Measurements from ENCODE around the gene SLC15A1.

SLC15A1 gene

GRCh38 chr13:98664924-98665637, 87.4 kb downstream of the SLC15A1 start:
- H3K27me3 ChIP-seq (replicated peaks; ENCODE audit: control insufficient read depth, insufficient read depth, low read length) = peaks cover 2% of the 10 kb centered on the region
- no peak for TF ChIP-seq CTCF (IDR thresholded peaks at IDR 0.05; ENCODE audit: insufficient read depth, low read length, poor library complexity, severe bottlenecking)
- no peak for DNase-seq (ENCODE audit: extremely low read depth, insufficient read length)
- no peaks in the 10 kb centered on the region for H3K36me3 ChIP-seq (ENCODE audit: control insufficient read depth, insufficient read depth, low read length)
- H3K4me3 ChIP-seq (replicated peaks; ENCODE audit: low read depth, low read length) = no peak overlapping the region

- DNase-seq (ENCODE audit: extremely low read depth, insufficient read length) = no peak
- Histone ChIP-seq H3K27me3 (replicated peaks; ENCODE audit: control insufficient read depth, insufficient read depth, low read length) (peaks cover 2% of the 10 kb centered on the region), H3K4me3 (replicated peaks; ENCODE audit: low read depth, low read length) (no peak overlapping the region), H3K36me3 (ENCODE audit: control insufficient read depth, insufficient read depth, low read length) (no peaks in the 10 kb centered on the region)
- no peak for TF ChIP-seq CTCF (IDR thresholded peaks at IDR 0.05; ENCODE audit: insufficient read depth, low read length, poor library complexity, severe bottlenecking)
Measured at GRCh38 chr13:98664510-98664909, 88.0 kb downstream of the SLC15A1 start.

- H3K27me3 ChIP-seq (replicated peaks; ENCODE audit: control insufficient read depth, insufficient read depth, low read length) = peaks cover 2% of the 10 kb centered on the region
- DNase-seq (ENCODE audit: extremely low read depth, insufficient read length) = no peak
- no peak for TF ChIP-seq CTCF (IDR thresholded peaks at IDR 0.05; ENCODE audit: insufficient read depth, low read length, poor library complexity, severe bottlenecking)
- H3K4me3 ChIP-seq (replicated peaks; ENCODE audit: low read depth, low read length) = no peak overlapping the region
- no peaks in the 10 kb centered on the region for H3K36me3 ChIP-seq (ENCODE audit: control insufficient read depth, insufficient read depth, low read length)
Measured at GRCh38 chr13:98664047-98664446, 88.4 kb downstream of the SLC15A1 start.

DNA sequence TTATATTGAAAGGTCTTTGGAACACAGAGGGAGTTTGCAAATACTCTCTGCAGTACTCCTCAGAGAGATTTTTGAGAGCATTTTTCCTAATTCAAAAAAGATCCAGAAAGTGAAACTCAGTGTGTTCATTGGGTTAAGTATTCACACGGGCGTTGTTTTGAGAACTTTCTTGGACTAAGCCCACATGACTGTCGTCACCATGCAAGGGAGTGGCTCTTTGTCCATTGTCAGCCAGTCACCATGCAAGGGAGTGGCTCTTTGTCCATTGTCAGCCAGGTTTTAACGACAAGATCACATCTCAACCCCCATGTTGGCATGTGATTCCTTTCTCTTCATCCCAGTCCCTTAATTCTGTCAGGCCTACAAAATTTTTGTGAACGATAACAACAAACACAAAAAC, 94.3 kb downstream of the SLC15A1 start:
- TF ChIP-seq CTCF (IDR thresholded peaks at IDR 0.05; ENCODE audit: insufficient read depth, low read length, poor library complexity, severe bottlenecking) = no peak
- no peak for DNase-seq (ENCODE audit: extremely low read depth, insufficient read length)
- H3K4me3 ChIP-seq (replicated peaks; ENCODE audit: low read depth, low read length) = no peak overlapping the region

GRCh38 chr13:98657506-98658085, 94.9 kb downstream of the SLC15A1 start:
- H3K4me3 ChIP-seq (replicated peaks; ENCODE audit: low read depth, low read length) = no peak overlapping the region
- no peaks in the 10 kb centered on the region for H3K27me3 ChIP-seq (replicated peaks; ENCODE audit: control insufficient read depth, insufficient read depth, low read length)
- no peak for DNase-seq (ENCODE audit: extremely low read depth, insufficient read length)
- H3K36me3 ChIP-seq (ENCODE audit: control insufficient read depth, insufficient read depth, low read length) = no peaks in the 10 kb centered on the region
- no peak for TF ChIP-seq CTCF (IDR thresholded peaks at IDR 0.05; ENCODE audit: insufficient read depth, low read length, poor library complexity, severe bottlenecking)

More for the DNA sequence above, 94.3 kb downstream of the SLC15A1 start:
- no peaks in the 10 kb centered on the region; the same call in 1 of the 2 replicates for H3K27me3 ChIP-seq (replicated peaks; ENCODE audit: control insufficient read depth, insufficient read depth, low read length)
- H3K36me3 ChIP-seq (ENCODE audit: control insufficient read depth, insufficient read depth, low read length) = no peaks in the 10 kb centered on the region

All from GM06990 (cell line).